HS-27A (cell line): ENCODE results near the gene EFCAB14.
"Not testable (repeated sequence)": the region's sequence is repeated elsewhere in the genome, so short reads cannot be mapped to it uniquely, and the experiment has no call there.

ENCODE experiments used
- DNase-seq: peaks from one replicate; pipeline ENCODE4 v3.0.0-alpha.2; 2012; ENCODE audit warnings: low read depth, missing footprints

EFCAB14 gene

DNA sequence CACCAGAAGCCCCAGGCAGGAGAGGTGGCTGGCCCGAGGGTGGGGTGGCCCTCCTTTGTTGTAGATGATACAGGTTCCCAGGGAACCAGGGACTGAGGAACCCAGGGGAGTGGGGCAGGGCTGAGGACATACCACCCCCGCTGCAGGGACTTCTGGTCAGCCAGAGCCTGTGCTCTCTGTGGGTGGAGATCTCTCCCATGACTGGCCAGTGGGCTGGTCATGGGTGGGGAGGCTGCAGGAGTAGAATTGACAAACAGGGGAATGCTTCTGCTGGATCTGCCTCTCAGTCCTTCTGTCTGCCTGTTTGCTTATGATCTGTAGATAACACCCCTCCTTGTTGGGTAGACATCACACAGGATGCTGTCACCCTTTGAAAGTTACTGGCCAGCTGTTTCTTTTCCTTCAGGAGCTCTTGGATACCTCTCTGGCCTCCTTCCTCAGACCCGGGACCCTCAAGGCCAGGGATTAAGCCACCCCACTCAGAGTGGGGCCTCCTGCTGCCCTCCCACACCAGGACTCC lies 2.8 kb upstream of the EFCAB14 start:
- DNase-seq: no peak

DNA sequence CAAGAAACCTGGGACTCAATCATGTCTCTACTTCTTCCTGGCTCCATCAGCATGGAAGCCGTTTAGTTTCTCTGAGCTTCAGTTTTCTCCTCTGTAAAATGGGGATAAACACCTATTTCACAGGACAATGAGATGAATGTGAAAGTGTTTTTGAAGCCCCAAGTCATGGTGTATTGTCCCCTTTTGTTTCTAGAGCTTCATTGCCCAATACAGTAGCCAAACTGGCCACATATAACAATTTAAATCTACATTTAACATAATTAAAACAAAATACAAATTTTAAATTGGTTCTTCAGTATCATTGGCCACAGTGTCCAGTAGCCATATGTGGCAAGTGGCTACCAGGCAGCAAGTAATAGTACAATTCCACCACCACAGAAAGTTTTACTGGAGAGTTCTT lies 2.3 kb upstream of the EFCAB14 start:
- DNase-seq: no peak

DNA sequence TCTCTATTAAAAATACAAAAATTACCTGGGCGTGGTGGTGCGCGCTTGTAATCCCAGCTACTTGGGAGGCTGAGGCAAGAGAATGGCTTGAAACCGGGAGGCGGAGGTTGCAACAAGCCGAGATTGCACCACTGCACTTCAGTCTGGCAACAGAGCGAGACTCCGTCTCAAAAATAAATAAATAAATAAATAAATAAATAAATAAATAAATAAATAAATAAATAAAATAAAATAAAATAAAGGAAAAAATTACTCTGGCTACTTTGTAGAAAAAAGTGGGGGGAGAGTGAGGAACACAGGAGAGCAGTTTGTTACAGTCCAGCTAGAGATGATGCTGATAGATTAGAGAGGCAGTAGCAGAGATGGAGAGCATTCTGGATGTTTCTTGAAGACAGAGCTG lies 1.4 kb upstream of the EFCAB14 start:
- DNase-seq: not testable (repeated sequence)

DNA sequence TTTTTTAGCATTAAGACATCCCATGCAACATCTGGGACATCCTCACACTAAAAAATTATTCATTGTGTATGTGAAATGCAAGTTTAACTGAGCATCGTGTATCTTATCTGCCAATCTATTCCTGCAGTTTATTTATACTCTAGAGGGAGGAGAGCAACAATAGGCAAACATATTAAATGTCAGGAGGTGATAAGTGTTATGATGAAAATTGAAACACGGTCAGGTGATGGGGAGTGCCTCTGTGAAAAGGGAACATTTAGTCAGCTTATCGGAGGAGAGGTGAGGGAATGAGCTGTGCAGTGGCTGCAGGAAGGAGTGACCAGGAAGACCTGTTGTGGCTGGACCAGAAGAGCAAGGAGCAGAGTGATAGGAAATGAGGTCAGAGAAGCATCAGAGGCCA lies 775 bp upstream of the EFCAB14 start:
- no peak for DNase-seq

DNA sequence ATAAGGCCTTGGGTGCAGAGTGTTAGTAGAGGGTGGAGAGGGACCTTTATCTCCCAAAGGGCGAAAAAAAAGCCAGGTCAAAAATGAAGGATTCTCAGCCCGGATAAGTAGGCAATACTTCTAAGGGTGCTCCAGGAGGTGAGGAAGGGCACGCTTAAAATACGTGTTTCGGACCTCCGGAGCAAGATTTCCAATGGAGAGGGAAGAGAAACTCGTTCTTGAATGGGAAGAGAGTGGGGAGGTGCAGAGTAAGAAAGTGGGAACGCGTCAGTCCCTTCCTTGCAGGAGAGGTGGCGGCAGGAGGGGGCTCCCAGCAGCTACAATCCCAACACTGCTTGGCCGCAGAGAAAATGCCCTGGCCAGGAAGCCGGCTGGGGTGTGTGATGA lies 581 bp downstream of the EFCAB14 start:
- DNase-seq: no peak

DNA sequence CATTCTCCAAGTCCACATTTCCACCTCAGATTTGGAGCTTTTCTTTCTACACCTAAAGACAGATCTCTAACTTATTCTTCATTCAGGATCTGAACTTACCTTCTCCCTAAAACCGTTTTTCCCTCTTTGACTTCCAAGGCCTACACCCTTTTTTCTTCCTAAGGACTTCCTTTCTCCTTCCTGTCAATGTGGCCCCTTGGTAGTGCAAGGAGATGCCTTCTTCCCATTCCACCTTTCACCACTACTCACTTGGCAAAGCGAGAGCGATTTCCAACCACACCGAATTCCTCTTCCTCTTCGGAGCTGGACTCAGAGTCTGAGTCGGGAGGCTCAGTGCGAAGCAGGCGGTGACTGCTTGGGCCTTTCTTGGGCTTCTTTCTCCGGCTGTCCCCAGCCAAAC lies 1.3 kb downstream of the EFCAB14 start:
- no peak for DNase-seq

DNA sequence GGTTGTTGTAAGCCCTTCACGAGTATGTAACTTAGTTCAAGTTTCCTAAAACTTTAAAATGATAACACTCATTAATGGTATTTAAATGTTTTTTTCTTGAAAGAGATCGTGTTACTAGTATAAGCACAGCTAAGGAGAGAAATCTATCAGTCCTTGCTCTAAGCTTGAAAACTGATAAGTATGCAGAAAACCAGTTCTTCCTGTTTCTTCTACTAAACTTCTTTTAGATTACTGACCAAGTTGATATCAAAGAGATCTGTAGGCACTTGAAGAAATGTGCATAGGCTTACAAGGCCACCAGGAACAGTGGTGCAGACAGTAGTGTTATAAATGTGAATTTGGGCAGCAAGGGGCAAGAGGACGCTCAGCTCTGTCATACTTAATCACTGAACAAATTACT lies 3.9 kb downstream of the EFCAB14 start:
- DNase-seq: no peak

DNA sequence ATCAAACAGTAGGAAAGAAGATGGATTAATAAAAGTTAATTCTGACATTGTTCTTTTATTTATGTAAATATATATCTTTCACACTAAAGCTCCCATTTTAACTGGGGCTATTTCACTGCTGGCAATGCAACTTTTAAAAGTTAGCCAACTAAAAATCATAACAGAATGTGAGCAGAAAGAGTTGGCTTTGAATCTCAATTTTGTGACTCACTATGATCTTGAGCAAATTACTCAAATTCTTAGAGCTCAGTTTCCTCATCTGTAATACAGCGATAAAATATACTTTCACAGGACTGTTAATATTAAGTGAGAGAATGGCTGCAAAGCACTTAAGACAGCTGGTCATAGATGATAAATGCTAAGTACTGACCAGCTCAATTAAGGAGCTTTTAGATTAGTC lies 10.8 kb downstream of the EFCAB14 start:
- no peak for DNase-seq

DNA sequence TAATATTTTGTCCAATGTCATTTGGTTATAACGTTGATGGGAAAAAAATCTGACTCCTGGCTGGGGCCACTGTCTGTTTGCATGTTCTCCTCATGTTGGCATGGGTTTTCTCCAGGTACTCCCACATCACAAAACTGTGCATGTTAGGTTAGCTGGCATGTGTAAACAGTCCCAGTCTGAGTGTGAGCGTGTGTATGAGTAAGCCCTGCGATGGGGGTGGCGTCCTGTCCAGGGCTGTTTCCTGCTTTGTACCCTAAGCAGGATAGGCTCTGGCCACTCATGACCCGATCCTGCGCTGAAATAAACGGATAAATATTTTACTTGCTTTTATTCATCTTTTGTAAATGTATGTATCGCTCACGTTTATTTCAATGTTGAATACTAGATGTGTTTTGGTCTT lies 13.5 kb downstream of the EFCAB14 start:
- DNase-seq: no peak

DNA sequence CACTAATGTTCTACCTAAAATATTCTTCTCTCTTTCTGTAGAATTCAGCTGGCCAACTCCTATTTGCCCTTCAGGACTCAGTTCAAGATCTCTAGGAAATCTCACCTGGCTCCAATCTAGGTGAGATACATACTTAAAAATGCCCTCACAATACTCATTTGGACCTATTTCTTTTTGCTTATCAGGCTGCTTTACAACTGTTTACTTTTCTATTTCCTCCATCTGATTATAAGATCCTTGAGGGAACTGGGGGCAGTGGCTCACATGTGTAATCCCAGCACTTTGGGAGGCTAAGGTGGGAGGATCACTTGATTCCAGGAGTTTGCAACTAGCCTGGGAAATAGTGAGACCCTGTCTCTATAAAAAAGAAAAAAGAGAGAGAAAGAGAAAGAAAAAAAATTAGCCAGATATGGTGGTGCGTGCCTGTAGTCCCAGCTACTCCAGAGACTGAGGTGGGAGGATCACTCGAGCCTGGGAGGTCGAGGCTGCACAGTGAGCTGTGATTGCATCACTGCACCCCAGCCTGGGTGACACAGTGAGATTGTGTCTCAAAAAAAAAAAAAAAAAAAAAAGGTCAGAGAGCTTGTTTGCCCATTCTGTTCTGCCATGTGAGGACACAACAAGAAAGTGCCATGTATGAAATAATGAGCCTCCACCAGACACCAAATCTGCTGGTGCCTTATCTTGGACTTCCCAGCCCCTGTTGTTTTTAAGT lies 14.8 kb downstream of the EFCAB14 start:
- DNase-seq: no peak

DNA sequence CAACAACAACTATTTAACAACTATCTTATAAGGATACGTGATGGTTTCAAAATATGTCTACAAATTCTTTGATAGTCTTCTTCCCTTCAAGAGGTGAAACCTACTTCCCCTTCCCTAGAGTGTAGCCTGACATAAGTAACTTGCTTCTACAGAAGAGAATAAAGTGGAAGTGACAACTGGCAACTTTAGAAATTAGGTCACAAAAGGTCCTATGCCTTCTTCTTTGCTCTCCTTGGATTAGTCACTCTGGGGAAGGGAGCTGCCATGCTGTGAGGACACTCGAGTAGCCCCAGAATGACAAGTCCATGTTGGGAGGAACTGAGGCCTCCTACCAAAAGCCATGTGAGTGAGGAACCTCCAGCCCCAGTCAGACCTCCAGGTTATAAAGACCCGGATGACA lies 19.2 kb downstream of the EFCAB14 start:
- DNase-seq: no peak

DNA sequence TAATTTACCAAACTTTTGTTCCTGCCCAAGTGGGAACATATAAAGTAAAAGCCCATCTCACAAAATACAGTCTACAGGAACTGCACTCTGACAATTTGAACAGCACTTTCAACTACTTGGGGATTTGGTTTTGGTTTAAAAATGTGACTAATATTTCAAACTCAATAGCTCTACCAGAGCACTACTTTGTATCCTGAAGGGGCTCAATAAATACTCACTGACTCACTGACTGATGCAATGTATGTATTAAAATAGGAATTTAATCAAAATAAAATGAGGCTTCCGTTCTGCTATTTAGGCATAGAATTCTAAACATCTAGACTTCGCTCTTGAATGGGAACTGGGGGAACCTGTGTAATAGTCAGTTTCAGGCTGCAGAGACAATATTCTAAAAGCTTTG lies 21.9 kb downstream of the EFCAB14 start:
- no peak for DNase-seq

DNA sequence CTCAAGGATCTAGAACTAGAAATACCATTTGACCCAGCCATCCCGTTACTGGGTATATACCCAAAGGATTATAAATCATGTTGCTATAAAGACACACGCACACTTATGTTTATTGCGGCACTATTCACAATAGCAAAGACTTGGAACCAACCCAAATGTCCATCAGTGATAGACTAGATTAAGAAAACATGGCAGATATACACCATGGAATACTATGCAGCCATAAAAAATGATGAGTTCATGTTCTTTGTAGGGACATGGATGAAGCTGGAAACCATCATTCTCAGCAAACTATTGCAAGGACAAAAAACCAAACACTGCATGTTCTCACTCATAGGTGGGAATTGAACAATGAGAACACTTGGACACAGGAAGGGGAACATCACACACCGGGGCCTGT lies 24.2 kb downstream of the EFCAB14 start:
- not testable (repeated sequence) for DNase-seq

DNA sequence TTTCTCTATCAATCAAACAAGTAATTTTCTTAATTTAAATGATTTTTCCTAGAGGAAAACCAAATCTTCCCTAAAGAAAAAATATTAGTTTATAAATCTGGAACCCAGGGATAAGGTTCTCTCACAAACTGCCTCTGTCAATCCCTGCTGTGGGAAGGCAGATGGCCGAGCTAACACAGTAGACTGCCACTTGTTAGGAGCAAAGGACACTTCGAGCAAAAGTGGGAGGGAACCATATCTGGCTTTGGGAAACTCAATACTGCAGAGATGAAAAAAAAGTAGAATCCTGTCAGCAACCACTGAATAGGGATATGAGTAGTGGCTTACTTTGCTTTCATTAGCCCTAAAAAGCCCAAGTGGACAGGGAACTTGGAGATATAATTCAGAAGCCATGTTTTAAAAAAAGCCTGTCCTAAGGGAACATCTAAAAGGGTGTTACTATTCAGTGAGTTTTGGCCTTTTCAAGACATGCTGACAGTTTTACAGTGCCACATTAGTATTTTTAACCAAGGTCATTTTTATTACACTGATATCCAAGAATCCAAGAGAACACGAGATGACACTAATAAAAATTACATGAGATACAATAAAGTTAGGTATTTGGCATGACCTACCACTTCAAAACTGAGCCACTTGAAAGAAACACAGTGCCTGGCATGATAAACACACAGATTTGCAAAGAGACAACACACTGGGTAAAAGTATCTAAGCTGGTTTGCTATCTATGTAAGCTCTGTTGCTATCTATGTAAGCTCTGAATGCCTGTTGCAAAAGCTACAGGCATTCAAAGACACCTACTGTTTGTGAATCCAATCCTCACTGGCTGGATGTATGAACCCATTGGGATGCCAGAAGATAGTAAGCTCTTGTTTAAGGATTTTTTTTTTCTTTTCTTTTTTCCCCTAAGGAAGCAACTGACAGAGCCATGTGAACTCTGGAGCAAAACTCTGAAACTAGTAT lies 25.8 kb downstream of the EFCAB14 start:
- DNase-seq: no peak

DNA sequence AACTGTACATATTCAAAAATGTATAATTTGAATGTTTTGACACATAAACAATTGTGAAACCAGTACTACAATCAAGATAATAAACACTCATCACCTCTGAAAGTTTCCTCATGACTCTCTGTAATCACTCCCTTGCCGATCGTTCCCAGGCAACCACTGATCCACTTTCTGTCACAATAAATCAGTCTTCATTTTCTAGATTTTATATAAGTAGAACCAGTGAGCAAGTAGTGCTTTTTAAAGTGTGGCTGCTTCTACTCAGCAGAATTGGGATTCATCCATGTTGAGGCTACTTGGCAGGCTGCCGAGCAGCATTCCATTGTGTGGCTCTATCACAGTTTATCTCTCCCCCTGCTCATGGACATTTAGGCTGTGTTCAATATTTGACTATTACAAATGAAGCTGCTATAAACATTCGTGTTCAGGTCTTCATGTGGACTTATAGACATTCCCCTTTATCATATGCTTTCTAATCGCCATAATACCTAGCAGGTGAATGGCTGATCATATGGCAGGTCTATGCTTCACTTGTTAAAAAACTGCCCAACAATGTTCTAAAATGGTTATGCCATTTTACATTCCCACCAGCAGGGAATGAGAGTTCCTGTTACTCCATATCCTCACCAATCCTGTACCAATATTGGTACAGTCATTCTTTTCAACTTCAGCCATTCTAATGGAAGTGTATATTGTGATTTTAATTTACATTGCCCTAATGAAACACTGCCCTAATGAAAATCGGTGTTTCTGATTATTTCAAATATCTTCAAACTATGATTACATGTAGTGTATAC lies 26.7 kb downstream of the EFCAB14 start:
- DNase-seq: no peak

DNA sequence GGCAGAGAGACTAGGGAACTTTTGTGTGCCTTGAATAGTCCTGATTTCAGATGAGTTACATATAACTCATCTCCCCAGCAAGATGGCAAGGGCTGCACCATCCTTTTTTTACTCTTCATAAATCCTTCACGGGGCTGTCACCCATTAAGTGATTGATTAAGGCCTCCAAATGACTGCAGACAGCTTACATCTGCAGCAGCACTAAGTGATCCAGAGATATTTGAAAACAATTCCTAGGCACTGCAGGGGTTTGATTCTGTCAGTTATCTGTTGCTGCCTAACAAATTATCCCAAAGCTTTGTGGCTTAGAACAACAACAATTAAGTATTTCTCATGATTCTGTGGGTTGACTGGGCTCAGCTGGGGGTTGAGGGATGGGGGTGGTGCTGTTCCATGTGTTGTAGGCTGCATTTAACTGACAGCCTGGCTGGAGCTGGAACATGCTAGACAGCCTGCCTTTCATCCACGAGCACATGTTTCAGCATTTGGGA lies 27.9 kb downstream of the EFCAB14 start:
- no peak for DNase-seq

DNA sequence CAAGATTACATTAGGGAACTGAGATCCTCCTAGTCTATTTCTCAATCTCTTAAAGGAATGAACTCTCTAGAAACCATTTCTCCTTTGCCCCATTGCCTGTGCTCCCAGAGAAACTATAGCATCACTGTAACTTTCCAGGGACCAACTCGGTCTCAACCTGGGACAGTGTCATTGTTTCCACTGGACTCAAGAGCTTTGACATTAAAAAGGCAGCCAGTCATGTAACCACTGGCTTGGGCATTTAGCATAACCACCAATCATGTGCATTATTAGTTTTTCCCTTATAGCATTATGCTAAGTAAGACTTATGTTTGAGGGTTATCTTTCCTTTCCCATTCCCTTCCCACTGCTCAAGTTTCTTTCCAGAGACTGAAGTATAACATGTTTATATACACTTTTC lies 29.0 kb downstream of the EFCAB14 start:
- no peak for DNase-seq

DNA sequence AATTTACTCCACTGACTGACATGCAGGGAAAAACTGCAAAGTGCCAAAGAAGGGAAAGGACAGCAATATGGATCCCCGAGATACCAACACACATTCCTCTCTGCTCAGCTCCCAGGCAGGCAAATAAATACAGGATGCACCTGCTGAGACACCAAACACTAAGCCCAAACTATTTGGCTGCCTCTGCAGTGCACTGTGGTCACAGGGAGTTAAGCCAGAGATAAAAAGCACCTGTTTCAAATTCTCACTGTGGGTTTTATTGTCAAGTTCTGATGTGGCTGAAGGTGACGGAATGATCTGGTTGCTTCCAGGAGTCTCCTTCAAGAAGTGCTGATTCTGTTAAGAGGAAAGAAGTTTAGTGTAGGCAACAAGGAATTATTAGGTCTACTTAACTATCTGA lies 29.6 kb downstream of the EFCAB14 start:
- no peak for DNase-seq

DNA sequence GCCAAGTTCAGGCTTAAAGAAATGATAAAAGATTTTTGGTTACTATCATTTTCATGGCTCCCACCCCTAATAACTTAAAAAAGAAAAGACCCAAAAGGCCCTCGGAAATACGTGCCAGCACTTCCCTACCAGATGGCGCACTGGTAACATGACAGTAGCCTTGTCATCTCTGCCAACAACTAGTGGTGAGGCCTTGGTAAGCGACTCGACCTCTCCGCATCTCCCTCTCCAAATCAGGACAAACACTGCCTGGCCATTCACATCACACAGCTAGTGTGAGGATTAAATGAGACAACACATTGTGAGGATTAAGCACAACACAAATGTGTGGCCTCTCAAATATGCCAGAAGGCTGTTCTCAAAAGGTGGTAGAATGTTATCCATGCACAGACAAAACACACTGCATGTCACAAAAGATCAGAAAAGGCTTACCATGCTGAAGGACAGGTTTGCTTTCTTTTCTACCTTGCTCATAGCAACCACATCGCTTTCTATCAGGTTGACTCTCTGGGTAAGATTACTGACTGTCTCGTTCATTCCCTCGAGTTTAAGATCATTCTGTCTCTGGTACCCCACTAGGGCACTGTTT lies 30.9 kb downstream of the EFCAB14 start:
- no peak for DNase-seq

DNA sequence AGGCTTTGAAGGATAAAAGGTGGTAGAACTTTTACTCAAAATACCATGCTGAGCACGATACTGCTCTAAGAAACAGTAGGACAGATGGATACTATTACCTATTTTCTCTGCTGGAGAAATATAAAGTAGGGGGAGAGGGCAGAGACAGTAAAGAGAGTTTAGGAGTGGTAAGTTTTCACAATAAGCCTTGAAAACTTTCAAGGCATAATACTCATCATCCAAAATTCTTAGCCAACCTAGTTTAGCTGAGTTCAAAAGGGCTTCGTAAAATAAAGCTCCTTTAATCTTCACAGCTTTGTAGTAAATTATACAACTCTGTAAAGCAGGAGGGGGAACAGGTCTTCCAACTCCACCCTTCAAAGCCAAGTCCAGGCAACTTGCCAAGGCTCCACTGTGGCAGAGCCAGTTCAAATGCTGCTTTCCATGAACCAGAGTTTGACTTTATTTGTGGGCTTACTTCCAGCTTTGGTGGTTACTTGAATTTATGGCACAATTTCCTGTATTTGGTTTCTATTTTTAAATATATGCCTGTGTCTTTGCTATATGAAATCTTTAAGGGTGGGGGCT lies 31.7 kb downstream of the EFCAB14 start:
- DNase-seq: no peak

DNA sequence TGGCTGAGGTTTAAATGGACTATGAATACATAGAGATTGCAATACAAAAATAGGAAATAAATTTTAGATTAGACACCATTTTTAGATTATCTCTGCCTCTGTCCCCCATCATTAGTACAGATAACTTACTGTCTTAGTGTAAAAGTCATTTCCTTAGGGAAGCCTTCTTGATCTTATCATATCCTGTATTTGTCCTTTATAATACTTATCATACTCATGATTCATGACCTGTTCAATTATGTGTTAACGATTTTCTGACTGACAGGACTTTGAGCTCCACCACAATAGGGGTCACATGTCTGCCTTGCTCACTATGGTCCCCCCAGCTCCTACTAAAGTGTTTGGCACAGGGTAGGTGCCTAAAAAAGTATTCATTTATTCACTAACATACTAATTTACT lies 32.7 kb downstream of the EFCAB14 start:
- DNase-seq: no peak

DNA sequence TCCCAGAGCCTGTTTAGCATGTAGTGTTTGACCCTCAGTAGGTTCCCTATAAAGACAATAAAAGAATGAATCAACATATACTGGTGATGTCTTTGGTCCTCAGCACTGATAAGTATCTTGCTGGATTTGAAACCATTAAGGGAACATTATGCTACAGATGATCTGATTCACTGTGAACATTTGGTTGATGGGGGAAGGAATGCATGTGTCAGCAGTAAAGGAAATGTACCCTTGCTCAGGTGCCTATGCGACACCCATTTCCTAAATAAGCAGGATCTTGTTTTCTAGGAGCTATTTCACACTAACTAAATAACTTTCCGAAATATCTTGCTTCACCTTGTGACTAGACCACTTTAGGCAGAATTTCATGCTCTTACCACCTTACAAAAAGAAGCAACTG lies 34.2 kb downstream of the EFCAB14 start:
- no peak for DNase-seq
